ENCODE data around the gene NLRP12. TPM values are rescaled to one million over a fixed set of nuclear protein-coding genes. Genes with fewer than 3 reads are reported as not detected.

The NLRP12 gene
- total RNA-seq = 1.3 and 2.1 TPM in 2 replicates

GRCh38 chr19:53824134-53824611 is at the start of gene NLRP12:
NLRP12 (minus strand) TSS chr19:53824314; CDS start chr19:53824174, 140 bp downstream.

GRCh38 chr19:53867225-53868090 is 43.3 kb upstream of the NLRP12 start, which contains the start of gene MYADM:
MYADM (plus strand) TSS chr19:53867883; CDS start chr19:53873530, 5,647 bp downstream.

Other genes starting within 250 kb of the NLRP12 start
- gene DPRX, start 192.3 kb downstream of the NLRP12 start, total RNA-seq = not detected in 2 replicates
- 7.6 and 14.1 TPM in 2 replicates for gene MYADM, start 43.6 kb upstream of the NLRP12 start, total RNA-seq
- gene PRKCG, start 57.9 kb upstream of the NLRP12 start, total RNA-seq = 0.09 TPM in 1 of 2 replicates, not detected in the other
- gene CACNG7, start 85.0 kb upstream of the NLRP12 start, total RNA-seq = 0.18 and 0.38 TPM in 2 replicates
- 1.7 and 3.6 TPM in 2 replicates for gene CACNG8, start 138.6 kb upstream of the NLRP12 start, total RNA-seq
- gene CACNG6, start 167.3 kb upstream of the NLRP12 start, total RNA-seq = 1.6 and 3.3 TPM in 2 replicates
- gene VSTM1, start 239.6 kb upstream of the NLRP12 start, total RNA-seq = not detected in 2 replicates